ENCODE results near the gene XPO1. TPM values are rescaled to one million over a fixed set of nuclear protein-coding genes. Genes with fewer than 3 reads are reported as not detected.
A peak's percentile ranks its signal among the peaks of the same experiment; 100 is the strongest.

The XPO1 gene
- total and polyA plus RNA-seq, 2 experiments from 2014 or later = 115 to 485 TPM

DNA sequence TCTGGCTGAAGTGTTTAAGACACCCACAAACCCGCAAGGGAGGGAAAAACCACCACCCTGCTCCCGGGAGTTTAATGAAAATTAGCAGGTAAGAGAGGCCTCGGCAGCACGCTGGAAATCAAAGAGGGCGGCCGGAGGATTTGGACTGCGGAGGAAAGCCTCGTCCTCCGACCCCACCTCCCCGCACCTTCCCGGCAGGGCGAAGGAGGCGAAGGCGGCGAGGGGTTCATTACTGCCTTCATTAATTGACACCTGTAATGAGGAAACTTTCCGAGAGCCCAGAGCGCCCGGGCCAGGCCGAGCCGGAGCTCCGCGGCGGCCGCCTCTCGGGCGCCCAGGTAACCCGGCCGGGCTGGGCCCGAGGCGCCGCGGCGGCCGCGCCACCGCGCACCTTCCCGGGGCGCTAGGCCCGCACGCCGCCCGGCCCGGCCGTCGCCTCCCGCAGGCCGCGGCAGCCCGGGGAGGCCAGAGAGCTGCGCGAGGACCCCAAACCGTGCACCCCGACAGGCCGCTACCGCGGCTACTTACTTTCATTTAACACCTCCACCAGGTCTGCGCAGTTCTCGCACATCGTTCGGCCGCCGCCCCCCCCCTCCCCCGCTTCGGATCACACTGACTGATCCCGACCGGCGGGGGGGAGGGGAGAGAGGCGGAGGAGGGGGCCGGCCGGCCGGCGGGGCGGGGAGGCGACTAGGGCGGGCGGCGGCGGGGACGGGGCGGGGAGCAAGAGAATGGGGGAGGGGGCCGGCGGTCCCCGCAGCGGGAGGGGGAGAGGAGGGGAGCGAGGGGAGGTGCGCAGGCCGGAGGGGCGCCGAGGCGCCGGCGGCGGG lies 67.8 kb downstream of the XPO1 start:
- TF ChIP-seq, protein P1, sequence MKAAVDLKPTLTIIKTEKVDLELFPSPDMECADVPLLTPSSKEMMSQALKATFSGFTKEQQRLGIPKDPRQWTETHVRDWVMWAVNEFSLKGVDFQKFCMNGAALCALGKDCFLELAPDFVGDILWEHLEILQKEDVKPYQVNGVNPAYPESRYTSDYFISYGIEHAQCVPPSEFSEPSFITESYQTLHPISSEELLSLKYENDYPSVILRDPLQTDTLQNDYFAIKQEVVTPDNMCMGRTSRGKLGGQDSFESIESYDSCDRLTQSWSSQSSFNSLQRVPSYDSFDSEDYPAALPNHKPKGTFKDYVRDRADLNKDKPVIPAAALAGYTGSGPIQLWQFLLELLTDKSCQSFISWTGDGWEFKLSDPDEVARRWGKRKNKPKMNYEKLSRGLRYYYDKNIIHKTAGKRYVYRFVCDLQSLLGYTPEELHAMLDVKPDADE (IDR thresholded peaks at IDR 0.05) = no peak
- 0 out of 2 replicates have a peak, but pooled peaks have one; percentile 27 for TF ChIP-seq CREB1 (CRISPR knock-in tag; IDR thresholded peaks at IDR 0.05; ENCODE audit: low read depth)
- DNase-seq (ENCODE audit: low spot score) = peak; percentile 90
- peak overlapping the region; percentile 91 for H3K4me3 Mint-ChIP-seq

DNA sequence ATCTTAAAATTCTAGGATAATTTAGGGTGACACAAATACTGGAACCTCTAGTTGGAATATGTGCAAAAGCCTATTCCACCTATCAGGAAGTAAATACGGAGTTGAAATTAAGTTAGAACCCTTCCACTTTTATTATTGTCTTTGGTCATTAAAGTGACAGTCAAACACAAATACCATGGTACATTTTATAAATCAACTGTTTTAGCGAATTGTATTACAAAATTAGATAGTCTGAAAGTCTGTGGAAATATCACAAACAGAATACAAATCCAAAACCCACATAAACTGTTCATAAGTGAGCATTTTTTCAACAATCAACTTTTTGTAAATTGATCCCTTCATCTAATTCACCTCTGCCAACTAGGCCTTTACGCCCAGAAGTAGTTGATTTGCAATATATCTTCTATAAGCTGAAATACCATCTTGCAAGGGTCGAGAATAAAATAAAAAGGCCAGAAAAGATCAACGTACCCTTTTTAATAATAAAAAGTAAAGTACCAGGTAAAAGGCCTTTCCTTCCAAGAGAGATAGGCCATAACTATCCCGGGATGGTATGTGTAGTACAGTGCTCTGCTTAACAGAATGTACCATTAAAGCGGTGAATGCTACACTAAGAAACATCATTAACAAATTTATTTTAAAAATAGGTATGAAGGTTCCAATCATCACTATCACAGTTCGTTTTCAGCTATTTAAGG lies 68.6 kb downstream of the XPO1 start:
- Histone ChIP-seq H3K27me3 (ENCODE audit: insufficient read depth) (no peaks in the 10 kb centered on the region), H3K4me2 (peak overlapping the region; percentile 82), H3K79me2 (replicated peaks; ENCODE audit: insufficient read depth) (peaks cover 68% of the 10 kb centered on the region), H3K27ac (ENCODE audit: low read depth) (peak overlapping the region; percentile 91), H3K9me2 (ENCODE audit: insufficient read depth) (no peaks in the 10 kb centered on the region), H3F3A (replicated peaks; ENCODE audit: low read depth) (no peaks in the 10 kb centered on the region), H3K36me3 (ENCODE audit: insufficient read depth) (no peaks in the 10 kb centered on the region; the same call in 1 of the 2 replicates), H2AFZ (no peak overlapping the region), H3K4me3 (peak overlapping the region; percentile 68), H3K4me1 (ENCODE audit: insufficient read depth) (peaks cover 12% of the 10 kb centered on the region; the same call in 1 of the 2 replicates), H4K20me1 (replicated peaks; ENCODE audit: insufficient read depth) (peaks cover 19% of the 10 kb centered on the region)
- Mint-ChIP-seq H3K27ac (peak overlapping the region; percentile 97), H3K4me3 (peak overlapping the region; percentile 91), H3K4me1 (peaks cover 22% of the 10 kb centered on the region), H3K36me3 (ENCODE audit: low read depth) (peaks cover 37% of the 10 kb centered on the region), H3K9me3 (no peaks in the 10 kb centered on the region; the same call in 2 of the 3 replicates), H3K27me3 (ENCODE audit: insufficient read depth, low read depth, poor library complexity) (peaks cover 10% of the 10 kb centered on the region)
- DNase-seq (ENCODE audit: low spot score) (no peak), ATAC-seq (no peak)
- TF ChIP-seq, protein P2, sequence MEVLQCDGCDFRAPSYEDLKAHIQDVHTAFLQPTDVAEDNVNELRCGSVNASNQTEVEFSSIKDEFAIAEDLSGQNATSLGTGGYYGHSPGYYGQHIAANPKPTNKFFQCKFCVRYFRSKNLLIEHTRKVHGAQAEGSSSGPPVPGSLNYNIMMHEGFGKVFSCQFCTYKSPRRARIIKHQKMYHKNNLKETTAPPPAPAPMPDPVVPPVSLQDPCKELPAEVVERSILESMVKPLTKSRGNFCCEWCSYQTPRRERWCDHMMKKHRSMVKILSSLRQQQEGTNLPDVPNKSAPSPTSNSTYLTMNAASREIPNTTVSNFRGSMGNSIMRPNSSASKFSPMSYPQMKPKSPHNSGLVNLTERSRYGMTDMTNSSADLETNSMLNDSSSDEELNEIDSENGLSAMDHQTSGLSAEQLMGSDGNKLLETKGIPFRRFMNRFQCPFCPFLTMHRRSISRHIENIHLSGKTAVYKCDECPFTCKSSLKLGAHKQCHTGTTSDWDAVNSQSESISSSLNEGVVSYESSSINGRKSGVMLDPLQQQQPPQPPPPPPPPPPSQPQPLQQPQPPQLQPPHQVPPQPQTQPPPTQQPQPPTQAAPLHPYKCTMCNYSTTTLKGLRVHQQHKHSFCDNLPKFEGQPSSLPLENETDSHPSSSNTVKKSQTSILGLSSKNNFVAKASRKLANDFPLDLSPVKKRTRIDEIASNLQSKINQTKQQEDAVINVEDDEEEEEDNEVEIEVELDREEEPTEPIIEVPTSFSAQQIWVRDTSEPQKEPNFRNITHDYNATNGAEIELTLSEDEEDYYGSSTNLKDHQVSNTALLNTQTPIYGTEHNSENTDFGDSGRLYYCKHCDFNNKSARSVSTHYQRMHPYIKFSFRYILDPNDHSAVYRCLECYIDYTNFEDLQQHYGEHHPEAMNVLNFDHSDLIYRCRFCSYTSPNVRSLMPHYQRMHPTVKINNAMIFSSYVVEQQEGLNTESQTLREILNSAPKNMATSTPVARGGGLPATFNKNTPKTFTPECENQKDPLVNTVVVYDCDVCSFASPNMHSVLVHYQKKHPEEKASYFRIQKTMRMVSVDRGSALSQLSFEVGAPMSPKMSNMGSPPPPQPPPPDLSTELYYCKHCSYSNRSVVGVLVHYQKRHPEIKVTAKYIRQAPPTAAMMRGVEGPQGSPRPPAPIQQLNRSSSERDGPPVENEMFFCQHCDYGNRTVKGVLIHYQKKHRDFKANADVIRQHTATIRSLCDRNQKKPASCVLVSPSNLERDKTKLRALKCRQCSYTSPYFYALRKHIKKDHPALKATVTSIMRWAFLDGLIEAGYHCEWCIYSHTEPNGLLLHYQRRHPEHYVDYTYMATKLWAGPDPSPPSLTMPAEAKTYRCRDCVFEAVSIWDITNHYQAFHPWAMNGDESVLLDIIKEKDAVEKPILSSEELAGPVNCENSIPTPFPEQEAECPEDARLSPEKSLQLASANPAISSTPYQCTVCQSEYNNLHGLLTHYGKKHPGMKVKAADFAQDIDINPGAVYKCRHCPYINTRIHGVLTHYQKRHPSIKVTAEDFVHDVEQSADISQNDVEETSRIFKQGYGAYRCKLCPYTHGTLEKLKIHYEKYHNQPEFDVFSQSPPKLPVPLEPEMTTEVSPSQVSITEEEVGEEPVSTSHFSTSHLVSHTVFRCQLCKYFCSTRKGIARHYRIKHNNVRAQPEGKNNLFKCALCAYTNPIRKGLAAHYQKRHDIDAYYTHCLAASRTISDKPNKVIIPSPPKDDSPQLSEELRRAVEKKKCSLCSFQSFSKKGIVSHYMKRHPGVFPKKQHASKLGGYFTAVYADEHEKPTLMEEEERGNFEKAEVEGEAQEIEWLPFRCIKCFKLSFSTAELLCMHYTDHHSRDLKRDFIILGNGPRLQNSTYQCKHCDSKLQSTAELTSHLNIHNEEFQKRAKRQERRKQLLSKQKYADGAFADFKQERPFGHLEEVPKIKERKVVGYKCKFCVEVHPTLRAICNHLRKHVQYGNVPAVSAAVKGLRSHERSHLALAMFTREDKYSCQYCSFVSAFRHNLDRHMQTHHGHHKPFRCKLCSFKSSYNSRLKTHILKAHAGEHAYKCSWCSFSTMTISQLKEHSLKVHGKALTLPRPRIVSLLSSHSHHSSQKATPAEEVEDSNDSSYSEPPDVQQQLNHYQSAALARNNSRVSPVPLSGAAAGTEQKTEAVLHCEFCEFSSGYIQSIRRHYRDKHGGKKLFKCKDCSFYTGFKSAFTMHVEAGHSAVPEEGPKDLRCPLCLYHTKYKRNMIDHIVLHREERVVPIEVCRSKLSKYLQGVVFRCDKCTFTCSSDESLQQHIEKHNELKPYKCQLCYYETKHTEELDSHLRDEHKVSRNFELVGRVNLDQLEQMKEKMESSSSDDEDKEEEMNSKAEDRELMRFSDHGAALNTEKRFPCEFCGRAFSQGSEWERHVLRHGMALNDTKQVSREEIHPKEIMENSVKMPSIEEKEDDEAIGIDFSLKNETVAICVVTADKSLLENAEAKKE (CRISPR knock-in tag; IDR thresholded peaks at IDR 0.05) = no peak
- TF ChIP-seq, protein P3, sequence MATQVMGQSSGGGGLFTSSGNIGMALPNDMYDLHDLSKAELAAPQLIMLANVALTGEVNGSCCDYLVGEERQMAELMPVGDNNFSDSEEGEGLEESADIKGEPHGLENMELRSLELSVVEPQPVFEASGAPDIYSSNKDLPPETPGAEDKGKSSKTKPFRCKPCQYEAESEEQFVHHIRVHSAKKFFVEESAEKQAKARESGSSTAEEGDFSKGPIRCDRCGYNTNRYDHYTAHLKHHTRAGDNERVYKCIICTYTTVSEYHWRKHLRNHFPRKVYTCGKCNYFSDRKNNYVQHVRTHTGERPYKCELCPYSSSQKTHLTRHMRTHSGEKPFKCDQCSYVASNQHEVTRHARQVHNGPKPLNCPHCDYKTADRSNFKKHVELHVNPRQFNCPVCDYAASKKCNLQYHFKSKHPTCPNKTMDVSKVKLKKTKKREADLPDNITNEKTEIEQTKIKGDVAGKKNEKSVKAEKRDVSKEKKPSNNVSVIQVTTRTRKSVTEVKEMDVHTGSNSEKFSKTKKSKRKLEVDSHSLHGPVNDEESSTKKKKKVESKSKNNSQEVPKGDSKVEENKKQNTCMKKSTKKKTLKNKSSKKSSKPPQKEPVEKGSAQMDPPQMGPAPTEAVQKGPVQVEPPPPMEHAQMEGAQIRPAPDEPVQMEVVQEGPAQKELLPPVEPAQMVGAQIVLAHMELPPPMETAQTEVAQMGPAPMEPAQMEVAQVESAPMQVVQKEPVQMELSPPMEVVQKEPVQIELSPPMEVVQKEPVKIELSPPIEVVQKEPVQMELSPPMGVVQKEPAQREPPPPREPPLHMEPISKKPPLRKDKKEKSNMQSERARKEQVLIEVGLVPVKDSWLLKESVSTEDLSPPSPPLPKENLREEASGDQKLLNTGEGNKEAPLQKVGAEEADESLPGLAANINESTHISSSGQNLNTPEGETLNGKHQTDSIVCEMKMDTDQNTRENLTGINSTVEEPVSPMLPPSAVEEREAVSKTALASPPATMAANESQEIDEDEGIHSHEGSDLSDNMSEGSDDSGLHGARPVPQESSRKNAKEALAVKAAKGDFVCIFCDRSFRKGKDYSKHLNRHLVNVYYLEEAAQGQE (IDR thresholded peaks at IDR 0.05; ENCODE audit: unreplicated experiment) = no peak
- TF ChIP-seq EZH2phosphoT487 (IDR thresholded peaks at IDR 0.05; ENCODE audit: unreplicated experiment) (no peak), ZNF331 (CRISPR knock-in tag; IDR thresholded peaks at IDR 0.05; ENCODE audit: low read depth) (no peak)

More for the DNA sequence above, 67.8 kb downstream of the XPO1 start:
- Mint-ChIP-seq H3K4me1 (peaks cover 18% of the 10 kb centered on the region), H3K27ac (peak overlapping the region; percentile 97), H3K9me3 (no peaks in the 10 kb centered on the region; the same call in 2 of the 3 replicates), H3K36me3 (ENCODE audit: low read depth) (peaks cover 37% of the 10 kb centered on the region), H3K27me3 (ENCODE audit: insufficient read depth, low read depth, poor library complexity) (peaks cover 13% of the 10 kb centered on the region)
- Histone ChIP-seq H3K9me2 (ENCODE audit: insufficient read depth) (no peaks in the 10 kb centered on the region), H4K20me1 (replicated peaks; ENCODE audit: insufficient read depth) (peaks cover 13% of the 10 kb centered on the region), H2AFZ (no peak overlapping the region), H3F3A (replicated peaks; ENCODE audit: low read depth) (no peaks in the 10 kb centered on the region), H3K27ac (ENCODE audit: low read depth) (peak overlapping the region; percentile 91), H3K79me2 (replicated peaks; ENCODE audit: insufficient read depth) (peaks cover 61% of the 10 kb centered on the region), H3K4me1 (ENCODE audit: insufficient read depth) (peaks cover 12% of the 10 kb centered on the region; the same call in 1 of the 2 replicates), H3K36me3 (ENCODE audit: insufficient read depth) (no peaks in the 10 kb centered on the region; the same call in 1 of the 2 replicates), H3K4me3 (peak overlapping the region; percentile 68), H3K4me2 (peak overlapping the region; percentile 82), H3K27me3 (ENCODE audit: insufficient read depth) (no peaks in the 10 kb centered on the region)
- peak; percentile 33 for ATAC-seq

Data from GM23338 (cell line).